GM10248 (cell line): ENCODE data around the gene TSEN54.

ENCODE experiments used
- CTCF ChIA-PET: fragments of 300-600 bp; sonication (Branson Sonifier 250); formaldehyde crosslinking; extraction: SDS; loops from one replicate; lab custom pipeline; 2021; ENCODE audit warnings: antibody characterized with exemption; lab: Yijun Ruan, JAX
- POLR2A ChIA-PET: fragments of 350-650 bp; sonication (Branson Sonifier 250); formaldehyde crosslinking; extraction: SDS; loops from one replicate; lab custom pipeline; 2020; ENCODE audit warnings: antibody characterized with exemption; lab: Yijun Ruan, JAX
- DNase-seq: peaks from one replicate; pipeline ENCODE4 v3.0.0; 2012; ENCODE audit errors: extremely low spot score
- TF ChIP-seq, protein P1 (sequence below): IDR thresholded peaks from 2 replicates; pipeline ENCODE4 v1.5.1; 2012; ENCODE audit warnings: mild to moderate bottlenecking, low read depth; ENCODE audit errors: extremely low read depth, missing control alignments, control extremely low read depth

TSEN54 gene

GRCh38 chr17:75486951-75487350, 29.4 kb upstream of the TSEN54 start:
- POLR2A ChIA-PET = no interaction called here
- CTCF ChIA-PET = interaction anchor here (0.9 to 1.6 kb wide), 8 partner anchors 10 to 267 kb away, joined by 3 to 5 read pairs (median 3); partner anchors contain the start of gene GRB2
- DNase-seq = no peak
- TF ChIP-seq, protein P1, sequence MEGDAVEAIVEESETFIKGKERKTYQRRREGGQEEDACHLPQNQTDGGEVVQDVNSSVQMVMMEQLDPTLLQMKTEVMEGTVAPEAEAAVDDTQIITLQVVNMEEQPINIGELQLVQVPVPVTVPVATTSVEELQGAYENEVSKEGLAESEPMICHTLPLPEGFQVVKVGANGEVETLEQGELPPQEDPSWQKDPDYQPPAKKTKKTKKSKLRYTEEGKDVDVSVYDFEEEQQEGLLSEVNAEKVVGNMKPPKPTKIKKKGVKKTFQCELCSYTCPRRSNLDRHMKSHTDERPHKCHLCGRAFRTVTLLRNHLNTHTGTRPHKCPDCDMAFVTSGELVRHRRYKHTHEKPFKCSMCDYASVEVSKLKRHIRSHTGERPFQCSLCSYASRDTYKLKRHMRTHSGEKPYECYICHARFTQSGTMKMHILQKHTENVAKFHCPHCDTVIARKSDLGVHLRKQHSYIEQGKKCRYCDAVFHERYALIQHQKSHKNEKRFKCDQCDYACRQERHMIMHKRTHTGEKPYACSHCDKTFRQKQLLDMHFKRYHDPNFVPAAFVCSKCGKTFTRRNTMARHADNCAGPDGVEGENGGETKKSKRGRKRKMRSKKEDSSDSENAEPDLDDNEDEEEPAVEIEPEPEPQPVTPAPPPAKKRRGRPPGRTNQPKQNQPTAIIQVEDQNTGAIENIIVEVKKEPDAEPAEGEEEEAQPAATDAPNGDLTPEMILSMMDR = no peak

DNA sequence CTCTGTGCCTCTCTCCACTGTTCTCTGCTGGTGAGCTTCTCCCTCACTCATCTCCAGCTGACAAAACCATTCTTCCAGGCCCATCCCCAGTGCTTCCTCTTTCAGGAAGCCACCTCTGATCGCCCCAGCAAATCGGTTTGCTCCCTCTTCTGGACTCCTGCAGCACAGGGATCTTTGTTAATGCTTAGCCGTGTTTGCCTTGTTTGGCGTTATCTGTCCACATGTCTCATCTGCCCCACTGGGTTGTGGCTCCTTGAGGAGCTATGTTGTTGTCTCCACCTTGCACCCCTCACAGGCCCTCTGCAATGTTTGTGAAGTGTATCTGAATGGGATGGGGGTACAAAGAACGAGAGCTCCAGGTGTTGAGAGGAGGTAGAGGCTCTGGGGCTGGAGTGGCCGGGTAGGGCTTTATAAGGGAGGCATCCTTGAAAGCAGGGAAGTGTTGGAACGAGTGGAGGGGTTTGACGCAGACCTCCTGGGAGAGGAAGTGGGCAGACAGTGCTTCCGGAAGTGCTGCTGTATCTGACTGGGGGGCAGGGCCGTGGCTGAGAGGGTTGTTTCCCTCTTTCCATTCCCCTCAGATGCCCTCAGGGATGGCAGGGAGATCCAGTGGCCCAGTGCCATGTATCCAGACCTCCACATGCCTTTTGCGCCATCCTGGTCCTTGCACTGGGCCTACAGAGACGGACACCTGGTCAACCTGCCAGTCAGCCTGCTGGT, 28.8 kb upstream of the TSEN54 start:
- ChIA-PET CTCF (interaction anchor here (0.6 to 1.6 kb wide), 11 partner anchors 9 to 266 kb away, joined by 3 to 5 read pairs (median 3); partner anchors contain the start of genes GRB2 and TMEM94), POLR2A (no interaction called here)
- DNase-seq = peak; percentile 73
- TF ChIP-seq, protein P1 = no peak

- no peak for DNase-seq
- ChIA-PET POLR2A (no interaction called here), CTCF (no interaction called here)
- TF ChIP-seq, protein P1 = no peak
Observed at GRCh38 chr17:75488693-75489510, 27.4 kb upstream of the TSEN54 start.

GRCh38 chr17:75489511-75489955, 26.8 kb upstream of the TSEN54 start:
- DNase-seq = no peak
- ChIA-PET CTCF (interaction anchor here (1.3 kb wide), 1 partner anchor 27 kb away, joined by 3 read pairs; the partner anchor contains the start of gene TSEN54), POLR2A (no interaction called here)
- TF ChIP-seq, protein P1 = no peak

DNA sequence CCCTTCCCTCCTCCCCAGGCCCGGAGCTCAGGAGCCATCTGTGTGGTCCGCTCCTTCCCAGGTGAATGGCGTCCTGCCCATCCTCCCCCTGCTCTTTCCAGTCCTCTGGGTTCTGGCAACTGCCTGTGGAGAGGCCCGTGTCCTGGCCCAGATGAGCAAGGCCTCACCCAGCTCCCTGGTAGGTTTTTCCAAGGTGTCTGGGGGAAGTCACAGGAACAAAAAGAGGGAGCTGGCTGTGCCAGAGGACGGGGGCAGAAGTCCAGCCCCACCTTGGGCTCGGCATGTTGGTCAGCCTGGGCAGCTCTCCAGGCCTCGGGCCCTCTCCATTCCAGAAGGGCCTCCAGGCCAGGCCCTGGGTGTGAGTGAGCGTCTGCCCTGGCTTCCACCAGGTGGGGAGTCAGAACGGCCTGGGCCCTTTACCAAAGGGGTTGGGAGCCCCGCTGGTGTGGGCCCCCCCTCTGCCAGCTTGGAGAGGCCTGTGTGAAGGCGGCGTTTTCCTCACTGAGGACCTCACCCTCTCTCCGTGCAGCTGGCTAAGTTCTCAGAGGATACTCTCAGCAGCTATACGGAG, 26.1 kb upstream of the TSEN54 start:
- ChIA-PET CTCF (interaction anchor here (0.8 to 1.3 kb wide), 2 partner anchors 9 to 26 kb away, joined by 3 read pairs; partner anchors contain the start of gene TSEN54), POLR2A (no interaction called here)
- TF ChIP-seq, protein P1 = no peak
- DNase-seq = no peak

DNA sequence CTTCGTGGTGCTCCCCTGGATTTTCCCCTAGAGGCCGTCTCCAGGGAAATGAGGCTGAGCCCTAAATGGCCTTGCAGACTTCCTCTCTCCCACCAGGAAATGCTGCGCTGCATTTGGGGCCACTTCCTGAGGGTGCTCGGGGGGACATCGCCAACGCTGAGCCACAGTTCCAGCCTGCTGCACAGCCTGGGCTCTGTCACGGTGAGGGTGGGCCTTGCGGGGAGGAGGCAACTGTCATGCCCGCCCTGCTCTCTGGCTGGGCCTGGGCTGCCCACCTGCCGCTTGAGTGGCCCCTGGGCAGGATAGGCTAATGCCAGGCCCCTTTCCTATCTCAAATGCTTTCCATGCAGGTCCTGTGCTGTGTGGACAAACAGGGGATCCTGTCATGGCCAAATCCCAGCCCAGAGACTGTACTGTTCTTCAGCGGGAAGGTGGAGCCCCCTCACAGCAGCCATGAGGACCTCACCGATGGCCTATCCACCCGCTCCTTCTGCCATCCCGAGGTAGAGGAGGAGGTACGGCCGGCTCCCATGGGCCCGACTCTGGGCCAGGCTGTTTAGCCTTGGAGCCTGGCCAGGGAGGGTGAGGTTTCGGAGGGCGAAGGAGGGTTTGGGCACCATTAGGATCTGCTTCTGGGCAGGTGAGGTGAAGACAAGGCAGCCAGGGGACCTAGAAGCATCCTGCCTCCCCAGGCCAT, 25.2 kb upstream of the TSEN54 start:
- CTCF ChIA-PET = interaction anchor here (0.8 to 1.3 kb wide), 2 partner anchors 10 to 25 kb away, joined by 3 read pairs; partner anchors contain the start of gene TSEN54
- TF ChIP-seq, protein P1 = no peak
- POLR2A ChIA-PET = no interaction called here
- no peak for DNase-seq
